GM12878 (cell line): ENCODE results near the gene ATP6V0A1.

Experiments
- CBX3 ChIP-seq: fragments of 200-600 bp; sonication (generic); IDR thresholded peaks from 2 replicates; pipeline ENCODE4 v1.6.1; 2016; ENCODE audit warnings: low read depth, borderline replicate concordance
- CTCF ChIP-seq, 3 experiments: IDR thresholded peaks in 2 of 3; conservative IDR thresholded peaks in 1 of 3; 2 replicates each; pipeline ENCODE4 v1.5.1; 2011; ENCODE audit warnings: low read depth in 3 of 3, low read length in 3 of 3, mild to moderate bottlenecking in 3 of 3, control low read depth in 2 of 3, moderate library complexity in 2 of 3, inconsistent platforms in 1 of 3, mixed read lengths in 1 of 3; ENCODE audit not compliant: control insufficient read depth in 2 of 3, insufficient read depth in 1 of 3; ENCODE audit errors: extremely low read depth in 1 of 3
- ELK1 ChIP-seq: IDR thresholded peaks from 2 replicates; pipeline ENCODE4 v1.6.1; 2012; ENCODE audit warnings: low read depth, low read length, improper control_type of control experiment
- EZH2 ChIP-seq: IDR thresholded peaks from 2 replicates; pipeline ENCODE4 v1.6.1; 2012; ENCODE audit warnings: low read depth, mild to moderate bottlenecking, control low read depth, inconsistent platforms, low read length, borderline replicate concordance; ENCODE audit not compliant: control insufficient read depth
- MAX ChIP-seq: IDR thresholded peaks from 2 replicates; pipeline ENCODE4 v1.6.1; 2012; ENCODE audit warnings: low read depth, low read length, improper control_type of control experiment
- RAD21 ChIP-seq: IDR thresholded peaks from 2 replicates; pipeline ENCODE4 v1.6.1; 2011; ENCODE audit warnings: mild to moderate bottlenecking, low read depth, low read length, moderate library complexity; ENCODE audit not compliant: insufficient read depth
- YBX1 ChIP-seq: fragments of 450-650 bp; IDR thresholded peaks from 2 replicates; pipeline ENCODE4 v1.6.1; 2016; ENCODE audit warnings: antibody characterized with exemption

- TF ChIP-seq CBX3 (no peak), CTCF (IDR thresholded peaks at IDR 0.05 in 2 of 3, conservative IDR thresholded peaks at IDR 0.05 in 1 of 3; ENCODE audit: control insufficient read depth in 2 of 3, extremely low read depth in 1 of 3, insufficient read depth in 1 of 3, low read depth in 3 of 3, low read length in 3 of 3) (no peak), YBX1 (no peak), MAX (no peak), ELK1 (no peak), RAD21 (no peak), EZH2 (no peak)
Observed at GRCh38 chr17:42488032-42488431, 29.4 kb downstream of the ATP6V0A1 start.
